ENCODE data around the gene AEBP1.

Gene AEBP1

DNA sequence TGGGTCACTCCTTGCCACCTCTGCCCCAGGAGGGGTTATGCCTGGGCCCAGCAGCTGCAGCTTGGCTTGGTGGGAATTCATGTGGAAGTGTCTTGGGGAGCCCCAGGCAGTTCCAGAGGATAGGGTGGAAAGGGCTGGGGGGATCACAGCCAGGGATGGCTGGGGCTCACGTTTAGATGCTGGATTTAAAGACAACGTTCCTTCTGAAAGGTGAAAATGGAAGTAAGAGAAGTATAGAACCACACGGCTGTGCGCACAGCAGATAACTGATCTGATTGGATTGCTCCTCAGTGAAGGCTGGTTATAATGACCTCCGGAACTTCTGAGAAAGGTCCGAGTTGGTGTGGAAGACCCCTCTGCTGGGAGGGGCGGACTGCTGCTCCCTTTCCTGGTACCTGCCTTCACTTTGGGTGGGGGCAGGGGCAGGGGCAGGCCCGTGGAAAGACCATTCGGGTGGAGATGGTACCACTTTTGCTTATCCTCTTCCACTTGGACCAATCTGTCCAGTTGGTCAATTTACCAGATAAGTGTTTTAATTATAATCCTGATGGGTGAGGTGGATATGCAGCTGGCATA lies 44.9 kb downstream of the AEBP1 start:
- no peak overlapping the region for H3K4me3 ChIP-seq (ENCODE audit: low read length)
- no peak for TF ChIP-seq ZNF274 (IDR thresholded peaks at IDR 0.05; ENCODE audit: low read depth, low read length)

DNA sequence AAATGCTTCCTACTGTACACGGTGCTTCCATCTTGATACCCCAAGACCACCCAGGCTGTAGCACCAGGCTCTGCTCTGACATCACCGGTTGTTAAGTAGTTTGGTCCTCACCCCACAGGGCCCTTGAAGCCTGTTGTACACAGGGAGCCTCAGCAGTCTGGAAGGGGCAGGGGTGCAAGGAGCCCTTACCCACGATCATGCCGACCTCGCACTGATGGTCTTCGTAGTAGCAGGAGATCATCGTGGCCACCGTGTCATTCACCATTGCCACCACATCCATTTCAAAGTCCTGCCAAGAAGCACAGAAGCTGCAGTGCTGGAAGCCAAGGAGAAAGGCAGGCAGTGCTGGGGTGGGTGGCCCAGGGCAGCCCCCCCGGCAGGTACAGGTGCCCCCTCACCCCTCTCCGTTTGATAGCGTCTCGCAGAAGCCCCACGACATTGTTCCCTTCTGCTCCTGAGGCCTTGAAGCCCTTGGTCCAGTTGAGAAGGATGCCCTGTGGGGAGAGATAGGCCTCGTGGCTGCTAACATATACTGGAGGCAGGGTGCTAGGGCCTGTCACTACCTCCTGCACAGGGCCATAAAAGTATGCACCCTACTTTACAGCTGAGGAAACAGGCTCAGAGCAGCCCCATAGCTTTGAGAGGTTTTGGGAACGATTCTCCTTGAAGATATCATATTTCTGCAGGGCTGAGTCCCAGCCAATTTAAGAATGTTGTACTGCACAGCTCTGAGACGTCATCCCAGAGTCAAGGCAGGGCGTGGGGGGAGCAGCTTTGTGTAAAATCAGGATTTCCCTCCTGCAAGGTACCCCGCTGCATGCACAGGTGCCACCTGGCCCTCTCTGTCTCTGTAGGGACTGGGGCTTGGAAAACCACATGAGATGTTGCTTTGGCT lies 45.7 kb downstream of the AEBP1 start:
- no peak for TF ChIP-seq ZNF274 (IDR thresholded peaks at IDR 0.05; ENCODE audit: low read depth, low read length)
- no peak overlapping the region for H3K4me3 ChIP-seq (ENCODE audit: low read length)

DNA sequence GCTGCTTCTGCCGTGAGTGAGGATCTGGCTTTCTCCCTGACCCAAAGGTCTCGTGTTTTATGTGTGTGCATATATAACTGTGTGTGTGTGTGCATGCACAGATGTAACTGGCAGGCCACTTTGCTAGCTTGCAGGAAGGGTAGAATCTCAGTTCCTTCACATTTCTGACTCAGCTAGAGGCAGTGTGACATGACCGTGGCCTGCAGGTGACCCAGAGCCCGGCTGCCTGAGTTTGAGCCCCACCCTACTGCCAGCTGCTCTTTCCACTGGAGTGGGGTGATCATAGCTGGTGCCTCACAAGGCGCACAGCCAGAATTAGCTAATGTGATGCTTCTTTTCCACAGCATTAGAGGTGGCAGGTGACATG lies 46.3 kb downstream of the AEBP1 start:
- H3K4me3 ChIP-seq (ENCODE audit: low read length), result no peak overlapping the region
- no peak for TF ChIP-seq ZNF274 (IDR thresholded peaks at IDR 0.05; ENCODE audit: low read depth, low read length)

DNA sequence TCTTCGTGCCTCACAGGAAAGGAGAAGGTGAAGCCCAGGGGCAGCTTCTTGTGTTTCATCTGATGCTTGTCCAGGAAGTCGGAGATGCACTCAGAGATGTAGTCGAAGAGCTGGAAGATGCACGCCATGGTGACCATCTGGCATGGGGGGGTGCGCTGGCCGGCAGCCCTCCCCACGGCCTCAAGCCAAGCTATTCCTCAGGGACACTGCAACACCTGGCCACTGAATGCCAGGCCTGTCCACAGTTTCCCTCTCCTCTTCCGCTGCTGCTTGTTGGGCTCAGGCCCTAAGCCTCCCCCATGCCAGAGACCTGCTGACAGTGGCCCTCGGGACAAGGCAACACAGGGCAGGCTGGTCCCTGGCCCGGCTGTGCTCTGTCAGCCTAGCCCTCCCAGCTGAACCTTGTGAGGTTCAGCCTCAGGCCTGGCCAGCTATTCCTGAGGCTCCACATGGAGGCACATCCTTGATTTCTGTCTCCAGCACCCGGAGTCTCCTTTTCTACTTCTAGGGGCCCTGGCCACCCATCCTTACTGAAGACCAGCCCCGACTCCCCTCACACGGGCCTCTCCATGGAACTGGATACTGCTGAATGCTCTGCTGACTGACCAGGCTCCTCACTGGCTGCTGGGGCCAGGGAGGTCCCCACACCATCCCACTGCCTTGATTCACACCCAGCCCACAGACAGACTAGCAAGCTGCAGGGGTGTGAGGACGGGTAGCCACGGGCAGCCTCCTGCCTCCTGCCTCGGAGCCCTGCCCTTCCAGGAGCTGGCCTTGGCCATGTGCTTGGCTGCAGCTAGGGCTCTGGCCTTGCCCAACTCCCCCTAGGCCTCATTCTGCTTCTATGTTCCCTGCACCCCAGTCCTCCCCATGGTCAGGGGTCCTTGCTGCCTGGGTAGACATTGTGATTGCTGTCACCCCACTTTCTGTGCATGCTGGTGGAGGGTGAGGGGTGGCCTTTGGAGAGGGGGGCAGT lies 47.1 kb downstream of the AEBP1 start:
- H3K4me3 ChIP-seq (ENCODE audit: low read length), result no peak overlapping the region
- TF ChIP-seq ZNF274 (IDR thresholded peaks at IDR 0.05; ENCODE audit: low read depth, low read length), result no peak

DNA sequence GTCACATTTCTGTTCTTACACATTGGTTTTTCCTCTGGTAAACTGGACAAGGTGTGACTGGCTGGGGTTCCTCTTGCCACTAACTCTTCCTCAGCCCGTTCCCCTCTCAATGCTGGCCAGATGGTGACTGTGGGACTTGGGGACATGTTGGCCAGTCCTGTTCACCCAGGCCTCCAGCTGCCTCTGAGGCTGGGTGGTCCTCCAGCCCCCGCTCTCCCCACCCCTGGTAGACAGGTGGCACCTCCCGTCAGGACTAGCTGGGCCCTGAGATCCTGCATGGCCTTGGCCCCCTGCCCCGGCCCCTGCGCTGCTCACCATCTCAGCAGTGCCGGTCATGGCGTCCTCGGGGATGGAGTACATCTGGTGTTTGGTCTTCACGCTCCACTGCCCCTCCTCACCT lies 47.8 kb downstream of the AEBP1 start:
- TF ChIP-seq ZNF274 (IDR thresholded peaks at IDR 0.05; ENCODE audit: low read depth, low read length), result no peak
- no peak overlapping the region for H3K4me3 ChIP-seq (ENCODE audit: low read length)

DNA sequence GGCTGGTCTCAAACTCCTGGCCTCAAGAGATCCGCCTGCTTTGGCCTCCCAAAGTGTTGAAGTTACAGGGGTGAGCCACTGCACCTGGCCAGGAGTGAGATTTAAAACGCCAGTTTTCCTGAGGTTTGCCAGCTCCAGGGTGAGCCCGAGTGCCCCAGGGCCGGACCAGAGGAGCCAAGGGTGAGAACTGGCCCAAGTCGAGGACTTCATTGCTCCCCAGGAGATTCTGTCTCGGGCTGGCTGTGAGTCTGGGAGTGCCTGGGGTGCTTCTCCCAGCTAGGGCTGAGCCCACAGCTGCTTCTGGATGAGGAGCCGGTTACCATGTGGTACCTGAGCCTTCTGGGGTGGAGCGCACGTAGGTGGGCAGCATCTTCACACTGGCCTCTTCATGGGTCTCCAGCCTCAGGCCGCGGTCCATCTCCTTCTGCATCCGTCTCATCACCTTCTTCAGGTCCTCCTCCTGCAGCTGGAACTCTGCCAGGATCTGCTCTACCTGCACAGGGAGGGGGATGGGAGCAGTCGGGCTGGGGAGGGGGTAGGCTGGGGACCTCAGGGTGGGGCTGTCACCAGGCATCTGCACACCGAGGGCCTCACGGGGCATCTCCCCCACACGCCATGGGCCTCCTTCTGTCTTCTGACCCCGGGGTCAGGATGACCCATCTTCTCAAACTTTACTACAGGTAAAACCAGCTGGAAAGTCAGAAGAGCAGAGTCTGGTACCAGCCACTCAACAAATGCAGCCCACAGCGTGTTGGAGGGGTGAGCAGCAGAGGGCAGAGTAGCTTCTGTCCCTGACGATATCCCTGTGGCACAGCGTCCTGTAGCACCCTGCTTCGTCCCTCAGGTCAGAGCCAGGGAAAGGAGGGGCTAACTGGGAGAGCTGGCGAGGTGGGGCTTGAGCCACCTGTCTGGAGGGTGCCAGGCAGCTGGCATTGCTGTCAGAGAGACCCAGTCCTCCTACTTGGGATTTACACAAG lies 49.1 kb downstream of the AEBP1 start:
- TF ChIP-seq ZNF274 (IDR thresholded peaks at IDR 0.05; ENCODE audit: low read depth, low read length), result no peak
- no peak overlapping the region for H3K4me3 ChIP-seq (ENCODE audit: low read length)

DNA sequence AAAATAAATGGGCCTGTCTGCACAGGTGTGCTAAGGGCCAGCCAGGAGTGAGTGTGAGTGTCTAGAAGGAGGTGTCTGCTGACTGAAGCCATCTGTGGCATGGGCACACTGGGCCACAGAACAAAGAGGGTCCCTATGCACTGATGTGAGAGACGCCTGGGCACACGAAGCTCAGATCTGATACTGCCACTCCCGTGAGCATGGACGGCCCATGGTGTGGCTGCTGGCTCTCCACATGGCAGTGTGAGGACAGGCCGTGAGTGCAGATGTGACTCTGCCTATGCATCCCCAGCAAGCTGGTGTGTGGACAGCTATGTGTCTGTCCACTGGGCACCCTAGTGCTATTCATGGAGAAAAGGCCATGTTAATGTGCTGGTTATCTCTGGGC lies 49.8 kb downstream of the AEBP1 start:
- no peak for TF ChIP-seq ZNF274 (IDR thresholded peaks at IDR 0.05; ENCODE audit: low read depth, low read length)
- H3K4me3 ChIP-seq (ENCODE audit: low read length), result no peak overlapping the region

DNA sequence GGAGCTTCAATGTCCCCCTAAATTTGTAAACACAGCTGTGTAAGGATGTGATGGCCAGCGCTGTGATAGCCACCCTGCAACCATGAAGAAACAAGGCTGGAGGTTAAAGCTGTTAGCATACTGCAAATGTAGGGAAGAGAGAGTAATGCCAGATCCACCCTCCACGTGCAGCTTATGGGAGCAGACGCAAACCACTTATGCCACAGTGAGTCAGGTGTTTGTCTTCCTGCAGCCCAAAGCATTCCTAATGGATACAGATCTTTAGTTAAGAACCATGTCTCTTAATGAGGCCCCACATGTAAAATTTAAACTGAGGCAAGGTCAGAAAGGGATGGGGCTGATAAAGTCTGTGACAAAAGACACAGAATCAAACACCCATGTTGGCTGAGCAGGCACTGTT lies 50.6 kb downstream of the AEBP1 start:
- TF ChIP-seq ZNF274 (IDR thresholded peaks at IDR 0.05; ENCODE audit: low read depth, low read length), result no peak
- no peak overlapping the region for H3K4me3 ChIP-seq (ENCODE audit: low read length)

DNA sequence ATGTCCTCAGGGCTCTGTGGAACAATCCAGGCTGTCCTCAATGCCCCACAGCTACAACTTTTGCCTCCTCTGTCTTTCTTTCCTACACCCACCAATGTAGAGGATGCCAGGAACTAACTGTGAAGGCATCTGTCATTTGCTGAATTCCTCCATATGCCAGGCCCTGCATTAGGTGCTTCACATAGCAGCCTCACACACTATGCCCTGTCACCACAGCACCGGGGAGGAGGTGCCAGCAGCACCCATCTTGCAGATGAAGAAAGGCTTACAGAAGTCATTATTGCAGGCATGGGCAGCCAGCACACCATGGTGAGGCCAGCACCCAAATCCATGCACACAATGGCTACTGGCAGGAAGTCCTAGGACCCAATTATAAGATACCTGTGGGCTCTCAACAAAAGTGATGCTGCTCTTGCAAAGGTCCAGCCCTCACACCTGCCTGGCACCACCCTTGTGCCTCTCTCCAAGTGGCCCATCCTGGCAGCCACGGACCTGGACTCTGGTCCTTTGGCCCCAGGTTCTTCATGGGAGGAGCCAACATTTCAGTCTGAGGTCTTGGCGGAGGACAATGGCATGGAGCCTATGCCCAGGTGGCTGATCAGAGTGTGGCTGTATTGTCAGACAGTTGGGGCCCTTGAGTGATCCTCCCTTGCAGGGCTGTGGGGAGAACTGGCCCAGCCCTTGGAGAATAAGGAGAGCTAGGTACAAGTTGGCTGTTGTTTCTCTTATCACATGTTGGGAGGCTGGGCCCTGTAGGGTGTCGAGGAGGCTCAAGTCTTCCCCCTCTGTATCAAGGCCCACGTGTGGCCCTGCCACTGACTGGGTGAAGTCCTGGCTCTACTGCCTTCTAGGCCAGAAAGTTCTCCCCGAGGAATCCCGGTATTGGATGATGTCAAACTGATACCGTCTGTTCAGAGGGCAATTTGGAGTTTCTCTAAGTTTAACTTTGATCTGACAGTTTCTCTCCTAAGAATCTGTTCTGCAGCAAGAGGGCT lies 51.3 kb downstream of the AEBP1 start:
- no peak overlapping the region for H3K4me3 ChIP-seq (ENCODE audit: low read length)
- no peak for TF ChIP-seq ZNF274 (IDR thresholded peaks at IDR 0.05; ENCODE audit: low read depth, low read length)

DNA sequence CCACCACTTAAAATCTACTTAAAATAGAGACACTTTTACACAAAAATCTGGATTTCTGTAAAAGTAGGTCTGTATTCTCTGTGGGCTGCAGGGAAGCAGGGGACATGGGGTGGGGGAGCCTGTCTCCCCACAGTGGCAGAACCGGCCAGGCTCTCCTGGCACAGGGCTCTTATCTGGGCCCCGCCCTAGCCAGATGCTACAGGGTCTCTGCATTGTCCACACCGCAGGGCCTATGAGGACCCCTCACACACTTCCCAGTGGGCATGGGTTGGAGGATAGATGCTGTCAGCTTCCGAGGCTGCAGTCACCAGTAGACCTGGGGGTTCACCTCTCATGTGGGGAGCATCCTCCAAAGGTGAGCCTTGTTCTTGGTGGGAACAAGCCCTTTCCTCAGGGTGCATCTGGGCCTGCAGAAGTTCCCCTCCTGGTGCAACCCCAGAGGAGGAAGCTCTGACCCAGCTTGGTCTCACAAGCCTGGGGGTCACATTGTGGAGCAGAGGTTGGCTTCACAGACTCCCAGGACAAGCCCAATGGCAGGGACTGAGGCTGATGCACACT lies 52.4 kb downstream of the AEBP1 start:
- H3K4me3 ChIP-seq (ENCODE audit: low read length), result no peak overlapping the region
- no peak for TF ChIP-seq ZNF274 (IDR thresholded peaks at IDR 0.05; ENCODE audit: low read depth, low read length)

DNA sequence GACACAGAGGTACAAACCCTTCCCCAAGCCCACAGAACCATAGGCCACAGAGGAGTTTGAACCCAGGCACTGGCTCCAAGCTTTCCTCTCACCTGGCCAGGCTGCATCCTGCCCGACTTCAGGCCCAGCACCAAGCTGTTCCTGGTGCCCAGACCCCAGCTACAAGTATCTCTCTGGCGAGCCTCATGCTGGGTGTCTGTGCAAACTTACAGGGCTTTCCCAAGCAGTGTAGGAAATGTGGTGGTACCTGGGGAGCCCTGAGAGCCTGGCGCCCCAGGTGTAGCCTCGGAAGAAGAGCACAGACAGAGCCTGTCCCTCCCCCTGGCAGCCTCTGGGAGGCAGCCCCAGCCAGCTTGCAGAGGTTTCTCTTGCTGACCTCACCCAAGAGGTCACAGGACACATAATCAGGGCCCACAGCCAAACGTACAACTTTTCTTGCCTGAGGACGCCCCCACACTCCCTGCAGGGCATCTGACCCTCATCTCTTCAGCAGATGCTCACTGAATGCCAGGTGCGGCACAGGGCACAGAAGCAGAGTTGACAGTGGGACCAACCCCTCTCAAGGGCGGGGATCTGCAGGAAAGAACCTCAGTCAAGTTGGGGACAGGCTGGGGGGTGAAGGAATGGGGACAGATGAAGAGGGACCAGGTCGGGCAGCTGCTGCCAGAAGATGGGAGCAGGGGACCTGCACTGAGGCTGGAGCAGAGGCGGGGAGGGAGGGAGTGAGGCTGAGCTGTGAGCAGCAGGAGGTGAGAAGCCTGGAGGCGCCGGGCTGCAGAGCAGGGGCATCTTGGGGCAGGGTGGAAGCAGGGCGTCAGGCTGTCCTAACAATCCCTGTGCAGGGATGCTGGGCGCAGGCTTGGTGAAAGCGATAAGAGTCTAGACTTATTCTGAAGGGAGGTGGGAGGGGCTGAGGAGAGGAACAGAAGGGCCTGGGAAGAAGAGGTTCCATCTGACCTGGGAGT lies 53.3 kb downstream of the AEBP1 start:
- no peak for TF ChIP-seq ZNF274 (IDR thresholded peaks at IDR 0.05; ENCODE audit: low read depth, low read length)
- no peak overlapping the region for H3K4me3 ChIP-seq (ENCODE audit: low read length)
